Natural killer cell treated with Interleukin-12 subunit alpha and Interleukin-12 subunit beta and Interleukin-15 and Interleukin-18, amount 100 ng/mL, for 72 hours (primary cell): Measurements from ENCODE around the gene SOD1. TPM values are rescaled to one million over a fixed set of nuclear protein-coding genes. Genes with fewer than 3 reads are reported as not detected.
"Not testable (repeated sequence)": the region's sequence is repeated elsewhere in the genome, so short reads cannot be mapped to it uniquely, and the experiment has no call there.

ENCODE experiments used
- ATAC-seq, 2 donors: fragments of 150-1000 bp; cut with Tn5 transposase in 1 of 2; sonication (Bioruptor Pico), chemical (Tn5 transposase) in 1 of 2; 2 replicates each; pipeline ENCODE4 v1.10.0; 2021
- DNase-seq: peaks from one replicate; pipeline ENCODE4 v3.0.0; 2022; ENCODE audit warnings: low spot score
- H3K27ac Mint-ChIP-seq, 2 donors: 1 replicate in 1 of 2; 2 replicates in 1 of 2; pipeline ENCODE4 v1.8.0; 2022; ENCODE audit warnings: mixed read lengths in 2 of 2, mild to moderate bottlenecking in 1 of 2, moderate library complexity in 1 of 2
- H3K27me3 Mint-ChIP-seq, 2 donors: 1 replicate in 1 of 2; 2 replicates in 1 of 2; pipeline ENCODE4 v1.8.0; 2022; ENCODE audit warnings: mixed read lengths in 2 of 2
- H3K36me3 Mint-ChIP-seq: one replicate; pipeline ENCODE4 v1.8.0; 2022; ENCODE audit warnings: mixed read lengths
- H3K4me1 Mint-ChIP-seq, 2 donors: 1 replicate in 1 of 2; 2 replicates in 1 of 2; pipeline ENCODE4 v1.8.0; 2022; ENCODE audit warnings: low read depth in 2 of 2, mixed read lengths in 2 of 2, mild to moderate bottlenecking in 1 of 2
- H3K4me3 Mint-ChIP-seq: one replicate; pipeline ENCODE4 v1.8.0; 2022; ENCODE audit warnings: mixed read lengths
- H3K9me3 Mint-ChIP-seq: 2 replicates; pipeline ENCODE4 v1.8.0; 2022; ENCODE audit warnings: mixed read lengths
- total RNA-seq, 2 donors: library from RNA; stranded (reverse); gene quantifications; one replicate each; pipeline ENCODE4 v1.2.3, GENCODE V29; 2022

SOD1 gene
- total RNA-seq, result 100 to 1,000 TPM; 209 to 228 TPM

- peaks cover 41 to 53% of the 10 kb centered on the region in 2 donors for H3K4me1 Mint-ChIP-seq
- peak within 1 kb of the TSS; percentile 82 to 94 for H3K27ac Mint-ChIP-seq
- peak; percentile 98 for ATAC-seq
- H3K36me3 Mint-ChIP-seq, result peaks cover 14% of the 10 kb centered on the region
- peak within 1 kb of the TSS; percentile 96 for H3K4me3 Mint-ChIP-seq
- peak; percentile 95 for DNase-seq
- no peaks in the 10 kb centered on the region for H3K9me3 Mint-ChIP-seq
- H3K27me3 Mint-ChIP-seq, result no peaks in the 10 kb centered on the region
These were observed at the start of gene SOD1 for GRCh38 chr21:31659536-31660258. SOD1 (plus strand) TSS chr21:31659693; CDS start chr21:31659770, 77 bp downstream.

GRCh38 chr21:31611445-31611844, 48.0 kb upstream of the SOD1 start:
- Mint-ChIP-seq H3K9me3 (no peaks in the 10 kb centered on the region), H3K36me3 (no peaks in the 10 kb centered on the region), H3K4me3 (no peak overlapping the region), H3K27ac (no peak overlapping the region), H3K27me3 (peaks cover 6 to 20% of the 10 kb centered on the region in 2 donors), H3K4me1 (peaks cover 6% of the 10 kb centered on the region in 2 donors)
- DNase-seq, result no peak
- no peak for ATAC-seq

GRCh38 chr21:31612894-31613785, 46.4 kb upstream of the SOD1 start:
- no peaks in the 10 kb centered on the region for H3K36me3 Mint-ChIP-seq
- no peaks in the 10 kb centered on the region for H3K9me3 Mint-ChIP-seq
- peaks cover 6% of the 10 kb centered on the region in 2 donors for H3K4me1 Mint-ChIP-seq
- peak overlapping the region; percentile 34 for H3K4me3 Mint-ChIP-seq
- H3K27ac Mint-ChIP-seq, result no peak overlapping the region
- peak; percentile 47 to 62 for ATAC-seq
- H3K27me3 Mint-ChIP-seq, result peaks cover 6 to 17% of the 10 kb centered on the region in 2 donors
- DNase-seq, result no peak

GRCh38 chr21:31614705-31615104, 44.8 kb upstream of the SOD1 start:
- peaks cover 6 to 14% of the 10 kb centered on the region in 2 donors for H3K4me1 Mint-ChIP-seq
- no peaks in the 10 kb centered on the region for H3K9me3 Mint-ChIP-seq
- ATAC-seq (no peak), DNase-seq (no peak)
- no peak overlapping the region for H3K4me3 Mint-ChIP-seq
- no peak overlapping the region for H3K27ac Mint-ChIP-seq
- H3K36me3 Mint-ChIP-seq, result no peaks in the 10 kb centered on the region
- H3K27me3 Mint-ChIP-seq, result peaks cover 6 to 10% of the 10 kb centered on the region in 2 donors

- Mint-ChIP-seq H3K4me1 (peaks cover 6 to 14% of the 10 kb centered on the region in 2 donors), H3K4me3 (no peak overlapping the region), H3K27me3 (peaks cover 6 to 10% of the 10 kb centered on the region in 2 donors), H3K36me3 (no peaks in the 10 kb centered on the region), H3K27ac (no peak overlapping the region), H3K9me3 (no peaks in the 10 kb centered on the region)
- ATAC-seq (no peak), DNase-seq (no peak)
These were observed 43.3 kb upstream of the SOD1 start for GRCh38 chr21:31616216-31616615.

- no peak for DNase-seq
- Mint-ChIP-seq H3K27ac (no peak overlapping the region), H3K9me3 (no peaks in the 10 kb centered on the region), H3K36me3 (no peaks in the 10 kb centered on the region), H3K27me3 (peaks cover 7 to 9% of the 10 kb centered on the region in 2 donors), H3K4me3 (no peak overlapping the region), H3K4me1 (peaks cover 5 to 15% of the 10 kb centered on the region in 2 donors)
- peak in 1 of 2 donors; percentile 72 for ATAC-seq
These were observed 40.6 kb upstream of the SOD1 start for GRCh38 chr21:31618696-31619430.

- ATAC-seq (no peak), DNase-seq (no peak)
- Mint-ChIP-seq H3K4me1 (peaks cover 5 to 15% of the 10 kb centered on the region in 2 donors), H3K4me3 (no peak overlapping the region), H3K27ac (no peak overlapping the region), H3K9me3 (no peaks in the 10 kb centered on the region), H3K27me3 (peaks cover 7 to 9% of the 10 kb centered on the region in 2 donors), H3K36me3 (no peaks in the 10 kb centered on the region)
These were observed 37.1 kb upstream of the SOD1 start for GRCh38 chr21:31622397-31622796.

GRCh38 chr21:31623664-31624063, 35.8 kb upstream of the SOD1 start:
- Mint-ChIP-seq H3K9me3 (no peaks in the 10 kb centered on the region), H3K4me1 (peaks cover 5 to 13% of the 10 kb centered on the region in 2 donors), H3K36me3 (no peaks in the 10 kb centered on the region), H3K4me3 (no peak overlapping the region), H3K27ac (no peak overlapping the region), H3K27me3 (peaks cover 9% of the 10 kb centered on the region in 2 donors)
- DNase-seq (no peak), ATAC-seq (no peak)

GRCh38 chr21:31624181-31624580, 35.3 kb upstream of the SOD1 start:
- H3K9me3 Mint-ChIP-seq, result no peaks in the 10 kb centered on the region
- no peak for ATAC-seq
- no peak overlapping the region for H3K4me3 Mint-ChIP-seq
- no peak for DNase-seq
- no peak overlapping the region for H3K27ac Mint-ChIP-seq
- H3K27me3 Mint-ChIP-seq, result peaks cover 9% of the 10 kb centered on the region in 2 donors
- peaks cover 5 to 8% of the 10 kb centered on the region in 2 donors for H3K4me1 Mint-ChIP-seq
- no peaks in the 10 kb centered on the region for H3K36me3 Mint-ChIP-seq

GRCh38 chr21:31624961-31625491, 34.5 kb upstream of the SOD1 start:
- no peaks in the 10 kb centered on the region for H3K9me3 Mint-ChIP-seq
- ATAC-seq (no peak), DNase-seq (no peak)
- H3K27me3 Mint-ChIP-seq, result peaks cover 9% of the 10 kb centered on the region in 2 donors
- H3K27ac Mint-ChIP-seq, result no peak overlapping the region
- no peak overlapping the region for H3K4me3 Mint-ChIP-seq
- no peaks in the 10 kb centered on the region for H3K36me3 Mint-ChIP-seq
- peaks cover 5 to 6% of the 10 kb centered on the region in 2 donors for H3K4me1 Mint-ChIP-seq

- ATAC-seq (no peak), DNase-seq (no peak)
- Mint-ChIP-seq H3K9me3 (no peaks in the 10 kb centered on the region), H3K4me1 (no peaks in the 10 kb centered on the region), H3K4me3 (no peak overlapping the region), H3K27ac (no peak overlapping the region), H3K27me3 (peaks cover 0 to 2% of the 10 kb centered on the region in 2 donors), H3K36me3 (no peaks in the 10 kb centered on the region)
These were observed 29.4 kb upstream of the SOD1 start for GRCh38 chr21:31629972-31630711.

GRCh38 chr21:31631881-31632280, 27.6 kb upstream of the SOD1 start:
- H3K4me3 Mint-ChIP-seq, H3K27ac Mint-ChIP-seq, ATAC-seq, H3K4me1 Mint-ChIP-seq, H3K36me3 Mint-ChIP-seq, DNase-seq, H3K9me3 Mint-ChIP-seq, H3K27me3 Mint-ChIP-seq: not testable (repeated sequence)

- no peaks in the 10 kb centered on the region for H3K9me3 Mint-ChIP-seq
- DNase-seq, result no peak
- no peak overlapping the region for H3K27ac Mint-ChIP-seq
- H3K4me3 Mint-ChIP-seq, result no peak overlapping the region
- peaks cover 6 to 7% of the 10 kb centered on the region in 2 donors for H3K27me3 Mint-ChIP-seq
- no peaks in the 10 kb centered on the region for H3K4me1 Mint-ChIP-seq
- ATAC-seq, result no peak
- peaks cover 6% of the 10 kb centered on the region for H3K36me3 Mint-ChIP-seq
These were observed 24.5 kb upstream of the SOD1 start for GRCh38 chr21:31634993-31635392.
